ENCODE measurements around the gene NRAS. TPM values are rescaled to one million over a fixed set of nuclear protein-coding genes. Genes with fewer than 3 reads are reported as not detected.

NRAS gene
- total RNA-seq, 3 donors from 2014 or later (not counting 1 experiment from before 2014, with no cell fraction given), result 41.1 to 45.7 (median 43.8) TPM

DNA sequence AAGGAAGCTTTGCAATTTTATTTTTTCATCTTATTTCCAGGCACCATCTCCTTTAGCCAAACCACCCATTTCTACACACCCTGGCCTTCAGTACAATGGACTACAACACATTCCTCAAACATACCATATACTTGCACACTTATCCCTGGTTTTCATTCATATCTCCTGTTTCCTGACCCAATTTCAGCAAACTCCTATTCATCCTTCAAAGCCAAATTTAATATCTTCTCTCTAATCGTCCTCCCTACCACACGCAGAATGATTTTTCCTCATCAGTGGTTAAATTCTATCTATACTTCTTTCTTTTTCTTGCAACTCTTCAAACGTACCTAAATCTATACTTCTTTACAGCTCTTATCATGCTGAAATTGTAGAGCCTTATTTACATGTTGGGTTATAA lies 49.6 kb downstream of the NRAS start:
- Mint-ChIP-seq H3K27me3 (ENCODE audit: low read depth in 2 of 2) (peaks cover 25 to 29% of the 10 kb centered on the region in 2 donors), H3K9me3 (no peaks in the 10 kb centered on the region), H3K36me3 (no peaks in the 10 kb centered on the region), H3K4me1 (peaks cover 6 to 9% of the 10 kb centered on the region in 2 donors), H3K4me3 (no peak overlapping the region), H3K27ac (no peak overlapping the region)
- TF ChIP-seq, protein P1, sequence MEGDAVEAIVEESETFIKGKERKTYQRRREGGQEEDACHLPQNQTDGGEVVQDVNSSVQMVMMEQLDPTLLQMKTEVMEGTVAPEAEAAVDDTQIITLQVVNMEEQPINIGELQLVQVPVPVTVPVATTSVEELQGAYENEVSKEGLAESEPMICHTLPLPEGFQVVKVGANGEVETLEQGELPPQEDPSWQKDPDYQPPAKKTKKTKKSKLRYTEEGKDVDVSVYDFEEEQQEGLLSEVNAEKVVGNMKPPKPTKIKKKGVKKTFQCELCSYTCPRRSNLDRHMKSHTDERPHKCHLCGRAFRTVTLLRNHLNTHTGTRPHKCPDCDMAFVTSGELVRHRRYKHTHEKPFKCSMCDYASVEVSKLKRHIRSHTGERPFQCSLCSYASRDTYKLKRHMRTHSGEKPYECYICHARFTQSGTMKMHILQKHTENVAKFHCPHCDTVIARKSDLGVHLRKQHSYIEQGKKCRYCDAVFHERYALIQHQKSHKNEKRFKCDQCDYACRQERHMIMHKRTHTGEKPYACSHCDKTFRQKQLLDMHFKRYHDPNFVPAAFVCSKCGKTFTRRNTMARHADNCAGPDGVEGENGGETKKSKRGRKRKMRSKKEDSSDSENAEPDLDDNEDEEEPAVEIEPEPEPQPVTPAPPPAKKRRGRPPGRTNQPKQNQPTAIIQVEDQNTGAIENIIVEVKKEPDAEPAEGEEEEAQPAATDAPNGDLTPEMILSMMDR (IDR thresholded peaks at IDR 0.05), result no peak
- WGBS (ENCODE audit: insufficient coverage), result 93% methylated on average over 2 of the region's 3 CpGs
- peaks cover 14% of the 10 kb centered on the region for H3K27me3 ChIP-seq (ENCODE audit: control insufficient read depth, insufficient read depth, low read length)
- no peak overlapping the region for H3K27ac ChIP-seq (ENCODE audit: low read length)
- ATAC-seq (no peak), DNase-seq (no peak)
- H3K4me1 ChIP-seq (ENCODE audit: control insufficient read depth, insufficient read depth, low read length), result peaks cover 13% of the 10 kb centered on the region
- no peaks in the 10 kb centered on the region for H3K9me3 ChIP-seq (ENCODE audit: control insufficient read depth, insufficient read depth, low read length)
- intact Hi-C loops (cut with micrococcal nuclease), result no loop called here
- no peaks in the 10 kb centered on the region for H3K36me3 ChIP-seq (ENCODE audit: control insufficient read depth, insufficient read depth, low read length)
- H3K4me3 ChIP-seq (ENCODE audit: low read length), result no peak overlapping the region

DNA sequence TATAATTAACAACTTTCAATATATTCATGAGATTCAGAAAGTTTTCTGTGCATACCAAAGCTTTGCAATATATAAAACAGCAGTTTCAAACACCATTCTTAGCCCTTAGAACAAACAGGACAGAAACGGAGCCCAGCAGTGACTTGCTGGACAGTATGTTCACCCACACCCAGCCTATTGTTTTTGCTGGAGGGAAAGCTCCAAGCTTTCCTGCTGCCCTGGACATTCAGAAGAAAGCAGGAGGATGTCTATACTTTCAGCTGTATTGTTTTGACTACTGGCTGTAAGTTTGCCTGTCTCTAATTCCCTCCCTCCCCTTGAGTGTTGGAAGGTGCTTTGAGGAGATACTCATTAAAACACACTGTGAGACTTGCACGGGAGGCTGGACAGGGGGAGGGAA lies 56.3 kb downstream of the NRAS start:
- 83% methylated on average over 2 of the region's 2 CpGs for WGBS (ENCODE audit: insufficient coverage)
- Histone ChIP-seq H3K36me3 (ENCODE audit: control insufficient read depth, insufficient read depth, low read length) (no peaks in the 10 kb centered on the region), H3K27me3 (ENCODE audit: control insufficient read depth, insufficient read depth, low read length) (no peaks in the 10 kb centered on the region), H3K9me3 (ENCODE audit: control insufficient read depth, insufficient read depth, low read length) (no peaks in the 10 kb centered on the region), H3K4me3 (ENCODE audit: low read length) (no peak overlapping the region), H3K27ac (ENCODE audit: low read length) (no peak overlapping the region), H3K4me1 (ENCODE audit: control insufficient read depth, insufficient read depth, low read length) (no peaks in the 10 kb centered on the region)
- intact Hi-C loops (cut with micrococcal nuclease), result no loop called here
- TF ChIP-seq, protein P1 (IDR thresholded peaks at IDR 0.05), result no peak
- H3K4me1 Mint-ChIP-seq, result no peaks in the 10 kb centered on the region
- no peaks in the 10 kb centered on the region for H3K9me3 Mint-ChIP-seq
- H3K27ac Mint-ChIP-seq, result no peak overlapping the region
- H3K36me3 Mint-ChIP-seq, result no peaks in the 10 kb centered on the region
- peaks cover 25 to 36% of the 10 kb centered on the region in 2 donors for H3K27me3 Mint-ChIP-seq (ENCODE audit: low read depth in 2 of 2)
- ATAC-seq (no peak), DNase-seq (no peak)
- no peak overlapping the region for H3K4me3 Mint-ChIP-seq

Other genes with a start within 250 kb of the NRAS start
- gene TRIM33, start 205.6 kb downstream of the NRAS start, total RNA-seq, result 10 to 100 TPM; 70.6 to 91.5 (median 86.1) TPM
- 10 to 100 TPM; 45.5 to 76.7 (median 62.0) TPM for gene BCAS2, start 135.2 kb downstream of the NRAS start, total RNA-seq
- 1 to 10 TPM; 1.6 to 6.7 (median 1.7) TPM for gene DENND2C, start 46.7 kb downstream of the NRAS start, total RNA-seq
- not detected for gene AMPD1, start 21.2 kb downstream of the NRAS start, total RNA-seq
- 100 to 1,000 TPM; 461 to 473 (median 470) TPM for gene CSDE1, start 41.2 kb upstream of the NRAS start, total RNA-seq
- gene SIKE1, start 63.9 kb upstream of the NRAS start, total RNA-seq, result 10 to 100 TPM; 53.3 to 57.5 (median 53.4) TPM
- gene SYCP1, start 138.1 kb upstream of the NRAS start, total RNA-seq, result not detected